Mesenteric fat pad (tissue), 1 donor: Measurements from ENCODE around the gene KY. TPM values are rescaled to one million over a fixed set of nuclear protein-coding genes. Genes with fewer than 3 reads are reported as not detected.
"Not testable (repeated sequence)": the region's sequence is repeated elsewhere in the genome, so short reads cannot be mapped to it uniquely, and the experiment has no call there.

Experiments used
- DNase-seq: peaks from one replicate; pipeline ENCODE4 v3.0.0-alpha.2; 2020; ENCODE audit warnings: low spot score
- total RNA-seq: library from RNA; stranded (reverse); fragmentation: NEBNext Ultra II Directional; extraction: Animal tissue kit (Norgen Biotek cat#: 25700); gene quantifications from one replicate; pipeline ENCODE4 v1.2.1, GENCODE V29; 2021
- donor health status: DM: yes; HTN: yes; CAD: no.

Gene KY
- total RNA-seq, 1 donor from 2014 or later = not detected

GRCh38 chr3:134603956-134604355 lies 46.9 kb downstream of the KY start:
- DNase-seq = no peak

- DNase-seq = no peak
Measured at GRCh38 chr3:134603480-134603879, 47.3 kb downstream of the KY start.

GRCh38 chr3:134602440-134602814 lies 48.4 kb downstream of the KY start:
- DNase-seq = no peak

GRCh38 chr3:134601539-134602439 lies 49.0 kb downstream of the KY start:
- no peak for DNase-seq

- DNase-seq = no peak
Measured at GRCh38 chr3:134600685-134601463, 49.9 kb downstream of the KY start.

GRCh38 chr3:134600206-134600605 lies 50.6 kb downstream of the KY start:
- DNase-seq = no peak

- DNase-seq = no peak
Measured at GRCh38 chr3:134598763-134599545, 51.9 kb downstream of the KY start.

- DNase-seq = no peak
Measured at GRCh38 chr3:134597390-134597970, 53.3 kb downstream of the KY start.

GRCh38 chr3:134594986-134595385 lies 55.8 kb downstream of the KY start:
- DNase-seq = not testable (repeated sequence)

GRCh38 chr3:134594331-134594741 lies 56.5 kb downstream of the KY start:
- no peak for DNase-seq

GRCh38 chr3:134592806-134593205 lies 58.0 kb downstream of the KY start:
- DNase-seq = no peak

- no peak for DNase-seq
Measured at GRCh38 chr3:134590766-134591165, 60.1 kb downstream of the KY start.

GRCh38 chr3:134579141-134579665 lies 71.6 kb downstream of the KY start:
- no peak for DNase-seq

- DNase-seq = no peak
Measured at GRCh38 chr3:134576831-134577230, 74.0 kb downstream of the KY start.

- DNase-seq = no peak
Measured at GRCh38 chr3:134576426-134576825, 74.4 kb downstream of the KY start.

GRCh38 chr3:134569899-134570298 lies 80.9 kb downstream of the KY start:
- DNase-seq = not testable (repeated sequence)

- no peak for DNase-seq
Measured at GRCh38 chr3:134568790-134569189, 82.0 kb downstream of the KY start.

GRCh38 chr3:134567605-134568004 lies 83.2 kb downstream of the KY start:
- no peak for DNase-seq

- no peak for DNase-seq
Measured at GRCh38 chr3:134564991-134565390, 85.8 kb downstream of the KY start.

- DNase-seq = no peak
Measured at GRCh38 chr3:134563601-134564000, 87.2 kb downstream of the KY start.

- no peak for DNase-seq
Measured at GRCh38 chr3:134562055-134562454, 88.8 kb downstream of the KY start.
